Right hindlimb (tissue), 1 donor: ENCODE data around the gene SLC35F3.
"Not testable (repeated sequence)": the region's sequence is repeated elsewhere in the genome, so short reads cannot be mapped to it uniquely, and the experiment has no call there.

Experiments used
- DNase-seq: peaks from one replicate; pipeline ENCODE4 v3.0.0-alpha.2; 2018

Gene SLC35F3

GRCh38 chr1:234152344-234152743, 247.9 kb downstream of the SLC35F3 start:
- DNase-seq: not testable (repeated sequence)

GRCh38 chr1:234154320-234155251, 250.1 kb downstream of the SLC35F3 start:
- no peak for DNase-seq

GRCh38 chr1:234162661-234163060, 258.2 kb downstream of the SLC35F3 start:
- no peak for DNase-seq

GRCh38 chr1:234163267-234163919, 258.9 kb downstream of the SLC35F3 start:
- DNase-seq: no peak

- no peak for DNase-seq
These were observed 259.7 kb downstream of the SLC35F3 start for GRCh38 chr1:234164098-234164709.

- no peak for DNase-seq
These were observed 263.7 kb downstream of the SLC35F3 start for GRCh38 chr1:234168061-234168724.

- no peak for DNase-seq
These were observed 264.8 kb downstream of the SLC35F3 start for GRCh38 chr1:234169161-234169849.

GRCh38 chr1:234170067-234170466, 265.6 kb downstream of the SLC35F3 start:
- no peak for DNase-seq

GRCh38 chr1:234170622-234171021, 266.1 kb downstream of the SLC35F3 start:
- DNase-seq: no peak

GRCh38 chr1:234173968-234174367, 269.5 kb downstream of the SLC35F3 start:
- DNase-seq: no peak

- no peak for DNase-seq
These were observed 270.9 kb downstream of the SLC35F3 start for GRCh38 chr1:234175363-234175762.

- DNase-seq: no peak
These were observed 271.5 kb downstream of the SLC35F3 start for GRCh38 chr1:234176000-234176399.

- not testable (repeated sequence) for DNase-seq
These were observed 272.4 kb downstream of the SLC35F3 start for GRCh38 chr1:234176847-234177246.

- DNase-seq: no peak
These were observed 281.0 kb downstream of the SLC35F3 start for GRCh38 chr1:234185438-234185837.

GRCh38 chr1:234186037-234186688, 281.7 kb downstream of the SLC35F3 start:
- DNase-seq: no peak

- DNase-seq: no peak
These were observed 283.9 kb downstream of the SLC35F3 start for GRCh38 chr1:234188454-234188792.

- DNase-seq: no peak
These were observed 293.4 kb downstream of the SLC35F3 start for GRCh38 chr1:234197839-234198238.

- no peak for DNase-seq
These were observed 295.1 kb downstream of the SLC35F3 start for GRCh38 chr1:234199476-234200127.

- no peak for DNase-seq
These were observed 296.1 kb downstream of the SLC35F3 start for GRCh38 chr1:234200566-234200965.

- no peak for DNase-seq
These were observed 297.1 kb downstream of the SLC35F3 start for GRCh38 chr1:234201600-234201999.

- DNase-seq: no peak
These were observed 301.5 kb downstream of the SLC35F3 start for GRCh38 chr1:234205966-234206365.
